IMR-90 (cell line): ENCODE results near the gene RAB36.

Experiments
- CEBPB ChIP-seq: IDR thresholded peaks from 2 replicates; pipeline ENCODE4 v1.6.1; 2012; ENCODE audit warnings: low read depth, low read length, improper control_type of control experiment
- CTCF ChIP-seq: conservative IDR thresholded peaks from 2 replicates; pipeline ENCODE4 v1.5.1; 2012; ENCODE audit warnings: mild to moderate bottlenecking, low read depth, low read length, improper control_type of control experiment
- FOS ChIP-seq: fragments of 150-350 bp; IDR thresholded peaks from 2 replicates; pipeline ENCODE4 v1.6.1; 2016; ENCODE audit warnings: low read depth, low read length
- MAZ ChIP-seq: IDR thresholded peaks from 2 replicates; pipeline ENCODE4 v1.6.1; 2012; ENCODE audit warnings: low read depth, mild to moderate bottlenecking, low read length, improper control_type of control experiment, moderate library complexity, borderline replicate concordance
- POLR2A ChIP-seq: IDR thresholded peaks from 2 replicates; pipeline ENCODE4 v1.6.1; 2012; ENCODE audit warnings: mild to moderate bottlenecking, low read depth, low read length
- RCOR1 ChIP-seq: IDR thresholded peaks from 2 replicates; pipeline ENCODE4 v1.6.1; 2012; ENCODE audit warnings: mild to moderate bottlenecking, low read length, improper control_type of control experiment; ENCODE audit not compliant: insufficient replicate concordance
- RFX5 ChIP-seq: IDR thresholded peaks from 2 replicates; pipeline ENCODE4 v1.8.0; 2012; ENCODE audit warnings: low read depth, mild to moderate bottlenecking, low read length, moderate library complexity

GRCh38 chr22:23119494-23120414 is 25.5 kb upstream of the RAB36 start:
- no peak for TF ChIP-seq POLR2A
- no peak for TF ChIP-seq RCOR1
- no peak for TF ChIP-seq CTCF
- TF ChIP-seq CEBPB: no peak
- no peak for TF ChIP-seq MAZ
- no peak for TF ChIP-seq RFX5
- no peak for TF ChIP-seq FOS
